HepG2 (cell line): ENCODE results near the gene ADGRG1. TPM values are rescaled to one million over a fixed set of nuclear protein-coding genes. Genes with fewer than 3 reads are reported as not detected.

ENCODE experiments used
- ATAC-seq: fragments of 200-7000 bp; cut with Tn5 transposase; 3 replicates; pipeline ENCODE4 v1.9.1; 2020; ENCODE audit warnings: mild to moderate bottlenecking, moderate library complexity
- BruUV-seq: library from RNA; stranded (reverse); fragments of 400-500 nt; replicated peaks from 2 replicates; lab custom pipeline; 2021; lab: Mats Ljungman, UMichigan
- CTCF ChIA-PET: fragments of 300-600 bp; formaldehyde crosslinking; extraction: SDS; loops from one replicate; lab custom pipeline; 2021; ENCODE audit warnings: low total read pairs, inconsistent platforms, low intra/inter-chr PET ratio; lab: Yijun Ruan, JAX
- POLR2A ChIA-PET: fragments of 350-600 bp; sonication (Branson Sonifier 250); formaldehyde crosslinking; loops from one replicate; lab custom pipeline; 2020; ENCODE audit warnings: antibody characterized with exemption, inconsistent platforms; lab: Yijun Ruan, JAX
- DNase-seq: peaks from one replicate; pipeline ENCODE4 v3.0.0-alpha.2; 2015; ENCODE audit warnings: low spot score
- FAIRE-seq: peaks from 3 replicates; lab custom pipeline; 2011; peaks lifted over from hg19 to GRCh38; lab: Jason Lieb, UNC
- H2AFZ ChIP-seq: one replicate; pipeline ENCODE4 v1.6.1; 2011; ENCODE audit warnings: low read length, inconsistent platforms
- H3K27ac ChIP-seq: fragments of 300-600 bp; 3 replicates; pipeline ENCODE4 v1.8.0; 2011; ENCODE audit warnings: mixed run types, mild to moderate bottlenecking, mixed read lengths, low read length, inconsistent platforms; ENCODE audit not compliant: insufficient read depth; ENCODE audit errors: extremely low read length
- H3K27me3 ChIP-seq, 2 experiments: fragments of 200-600 bp in 1 of 2; 2 replicates in 1 of 2; 3 replicates in 1 of 2; pipeline versions ENCODE4 v1.6.0 to v1.8.0; 2011; ENCODE audit warnings: low read length in 2 of 2, mild to moderate bottlenecking in 2 of 2, moderate library complexity in 2 of 2, inconsistent platforms in 1 of 2; ENCODE audit not compliant: insufficient read depth in 2 of 2, control insufficient read depth in 1 of 2
- H3K36me3 ChIP-seq, 2 experiments: fragments of 200-600 bp in 1 of 2; replicated peaks in 1 of 2; 2 replicates in 1 of 2; 3 replicates in 1 of 2; pipeline versions ENCODE4 v1.5.1 to v1.8.0; 2011; ENCODE audit warnings: low read length in 2 of 2, inconsistent platforms in 1 of 2; ENCODE audit not compliant: insufficient read depth in 2 of 2, control insufficient read depth in 1 of 2
- H3K4me1 ChIP-seq: 2 replicates; pipeline ENCODE4 v1.5.1; 2012; ENCODE audit warnings: low read length, inconsistent platforms; ENCODE audit not compliant: insufficient read depth
- H3K4me2 ChIP-seq: 2 replicates; pipeline ENCODE4 v1.6.0; 2011; ENCODE audit warnings: low read depth, low read length, inconsistent platforms
- H3K4me3 ChIP-seq, 3 experiments: fragments of 200-600 bp in 1 of 3; sonication (generic), shearing (Covaris generic) in 1 of 3; replicated peaks in 1 of 3; 2 replicates each; pipeline ENCODE4 v1.5.1; 2011 to 2016; ENCODE audit warnings: low read length in 3 of 3, inconsistent platforms in 2 of 3, low read depth in 2 of 3, mild to moderate bottlenecking in 2 of 3, control low read depth in 1 of 3, mixed read lengths in 1 of 3; ENCODE audit not compliant: insufficient read depth in 1 of 3
- H3K79me2 ChIP-seq: one replicate; pipeline ENCODE4 v1.6.1; 2011; ENCODE audit warnings: low read length, inconsistent platforms; ENCODE audit not compliant: insufficient read depth
- H3K9ac ChIP-seq: 2 replicates; pipeline ENCODE4 v1.6.0; 2011; ENCODE audit warnings: mild to moderate bottlenecking, low read depth, low read length, inconsistent platforms; ENCODE audit not compliant: insufficient read depth
- H3K9me3 ChIP-seq: 2 replicates; pipeline ENCODE4 v1.5.1; 2012; ENCODE audit warnings: mild to moderate bottlenecking, low read length
- H4K20me1 ChIP-seq: 2 replicates; pipeline ENCODE4 v1.6.0; 2011; ENCODE audit warnings: inconsistent platforms, mild to moderate bottlenecking, low read length, moderate library complexity; ENCODE audit not compliant: insufficient read depth
- HDAC1 ChIP-seq: sonication (generic); formaldehyde crosslinking; IDR thresholded peaks from 2 replicates; pipeline ENCODE4 v1.5.1; 2020; ENCODE audit warnings: mild to moderate bottlenecking, missing genetic modification reagents
- KLF16 ChIP-seq, 2 experiments: sonication (generic) in 1 of 2; formaldehyde crosslinking in 1 of 2; IDR thresholded peaks; 2 replicates each; pipeline versions ENCODE4 v1.6.1 to v1.8.0; 2016 to 2023; ENCODE audit warnings: missing genetic modification reagents in 2 of 2, missing compliant biosample characterization in 1 of 2
- MYNN ChIP-seq: sonication (generic); formaldehyde crosslinking; IDR thresholded peaks from 2 replicates; pipeline ENCODE4 v1.4.0; 2020; ENCODE audit warnings: mild to moderate bottlenecking, low read depth, missing genetic modification reagents
- ZNF468 ChIP-seq: sonication (generic); formaldehyde crosslinking; IDR thresholded peaks from 2 replicates; pipeline ENCODE4 v1.8.0; 2022; ENCODE audit warnings: mild to moderate bottlenecking, moderate library complexity, missing genetic modification reagents
- ZNF562 ChIP-seq: sonication (generic); formaldehyde crosslinking; IDR thresholded peaks from 2 replicates; pipeline ENCODE4 v1.8.0; 2022; ENCODE audit warnings: missing genetic modification reagents, borderline replicate concordance
- ZNF746 ChIP-seq: sonication (generic); formaldehyde crosslinking; IDR thresholded peaks from 2 replicates; pipeline ENCODE4 v1.8.0; 2022; ENCODE audit warnings: mild to moderate bottlenecking, missing genetic modification reagents
- WGBS: methylation state at CpG from one replicate; pipeline ENCODE4 v1.1.6; 2017; ENCODE audit warnings: low lambda C conversion rate; 5-methylcytosine and 5-hydroxymethylcytosine counted together
- in situ Hi-C: cut with HindIII; loops from 2 replicates; pipeline ENCODE4 v1.10.0; 2017; ENCODE audit warnings: low pct_unique_long_range_greater_than_20kb; ENCODE audit not compliant: extremely low pct_ligation_motif_present
- intact Hi-C: fragments of 100-400 bp; cut with micrococcal nuclease; formaldehyde crosslinking; loops from one replicate; pipeline ENCODE4 v1.10.0; 2022; ENCODE audit not compliant: unreplicated experiment
- polyA plus RNA-seq, 8 experiments: library from polyadenylated mRNA; depleted of rRNA in 3 of 8; stranded (reverse) in 7 of 8; unstranded in 1 of 8; fragments of >200 nt; fragmentation: Illumina TruSeq in 4 of 8; extraction: Trizol in 4 of 8; gene quantifications; 2 replicates each; pipeline versions ENCODE4 v1.2.1 to v1.2.3, GENCODE V29; 2011 to 2016; ENCODE audit warnings: low read depth in 4 of 8, missing spikeins in 1 of 8, mixed read lengths in 1 of 8; ENCODE audit not compliant: insufficient read depth in 1 of 8
- total RNA-seq, 5 experiments: library from RNA; depleted of rRNA; stranded (reverse); fragments of >200 nt; fragmentation: Illumina TruSeq; extraction: Trizol; gene quantifications; 2 replicates each; pipeline ENCODE4 v1.2.3, GENCODE V29; 2016; ENCODE audit warnings: low read depth in 1 of 5
- TF ChIP-seq, protein P1 (sequence below): sonication (generic); formaldehyde crosslinking; IDR thresholded peaks from 2 replicates; pipeline ENCODE4 v1.4.0; 2020; ENCODE audit warnings: missing genetic modification reagents, mild to moderate bottlenecking, borderline replicate concordance
- TF ChIP-seq, protein P2 (sequence below): sonication (generic); formaldehyde crosslinking; IDR thresholded peaks from 2 replicates; pipeline ENCODE4 v1.9.0; 2021; ENCODE audit warnings: missing genetic modification reagents, borderline replicate concordance
- TF ChIP-seq, protein P3 (sequence below): sonication (generic); formaldehyde crosslinking; IDR thresholded peaks from 2 replicates; pipeline ENCODE4 v1.5.0; 2020; ENCODE audit warnings: missing genetic modification reagents, mild to moderate bottlenecking, borderline replicate concordance
- TF ChIP-seq, protein P4 (sequence below): sonication (generic); formaldehyde crosslinking; IDR thresholded peaks from 2 replicates; pipeline ENCODE4 v1.5.0; 2020; ENCODE audit warnings: mild to moderate bottlenecking, missing genetic modification reagents
- TF ChIP-seq, protein P5 (sequence below): sonication (generic); formaldehyde crosslinking; IDR thresholded peaks from 2 replicates; pipeline ENCODE4 v1.9.0; 2021; ENCODE audit warnings: missing genetic modification reagents, borderline replicate concordance

The ADGRG1 gene
- total and polyA plus RNA-seq, 2 of the 13 experiments (the other 11 are each of a cell fraction or from before 2014, with no cell fraction given) = 2.7 to 5.9 TPM

DNA sequence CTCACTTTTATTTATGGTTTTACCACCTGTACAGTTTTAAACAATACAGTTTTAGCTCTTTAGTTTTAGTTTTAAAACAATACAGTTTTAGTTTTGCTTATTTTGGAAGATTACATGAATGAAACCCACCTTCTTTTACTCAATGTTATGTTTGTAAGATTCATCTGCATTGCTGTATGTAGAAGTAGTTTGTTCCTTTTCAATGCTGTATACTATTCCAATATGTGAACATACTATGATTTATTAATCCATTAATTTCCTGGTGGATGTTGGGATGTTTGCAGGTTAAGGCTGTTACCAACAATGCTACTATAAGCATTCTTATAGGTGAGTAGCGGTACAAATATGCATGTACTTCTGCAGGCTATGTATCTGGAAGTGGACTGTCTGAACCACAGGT, 34.4 kb upstream of the ADGRG1 start (continued):
- TF ChIP-seq, protein P1, sequence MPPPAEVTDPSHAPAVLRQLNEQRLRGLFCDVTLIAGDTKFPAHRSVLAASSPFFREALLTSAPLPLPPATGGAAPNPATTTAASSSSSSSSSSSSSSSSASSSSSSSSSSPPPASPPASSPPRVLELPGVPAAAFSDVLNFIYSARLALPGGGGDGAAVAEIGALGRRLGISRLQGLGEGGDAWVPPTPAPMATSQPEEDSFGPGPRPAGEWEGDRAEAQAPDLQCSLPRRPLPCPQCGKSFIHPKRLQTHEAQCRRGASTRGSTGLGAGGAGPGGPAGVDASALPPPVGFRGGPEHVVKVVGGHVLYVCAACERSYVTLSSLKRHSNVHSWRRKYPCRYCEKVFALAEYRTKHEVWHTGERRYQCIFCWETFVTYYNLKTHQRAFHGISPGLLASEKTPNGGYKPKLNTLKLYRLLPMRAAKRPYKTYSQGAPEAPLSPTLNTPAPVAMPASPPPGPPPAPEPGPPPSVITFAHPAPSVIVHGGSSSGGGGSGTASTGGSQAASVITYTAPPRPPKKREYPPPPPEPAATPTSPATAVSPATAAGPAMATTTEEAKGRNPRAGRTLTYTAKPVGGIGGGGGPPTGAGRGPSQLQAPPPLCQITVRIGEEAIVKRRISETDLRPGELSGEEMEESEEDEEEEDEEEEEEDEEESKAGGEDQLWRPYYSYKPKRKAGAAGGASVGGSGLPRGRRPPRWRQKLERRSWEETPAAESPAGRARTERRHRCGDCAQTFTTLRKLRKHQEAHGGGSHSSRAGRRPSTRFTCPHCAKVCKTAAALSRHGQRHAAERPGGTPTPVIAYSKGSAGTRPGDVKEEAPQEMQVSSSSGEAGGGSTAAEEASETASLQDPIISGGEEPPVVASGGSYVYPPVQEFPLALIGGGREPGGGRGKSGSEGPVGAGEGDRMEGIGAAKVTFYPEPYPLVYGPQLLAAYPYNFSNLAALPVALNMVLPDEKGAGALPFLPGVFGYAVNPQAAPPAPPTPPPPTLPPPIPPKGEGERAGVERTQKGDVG (CRISPR knock-in tag) = no peak
- TF ChIP-seq MYNN (no peak), HDAC1 (CRISPR knock-in tag) (no peak)
- TF ChIP-seq, protein P2, sequence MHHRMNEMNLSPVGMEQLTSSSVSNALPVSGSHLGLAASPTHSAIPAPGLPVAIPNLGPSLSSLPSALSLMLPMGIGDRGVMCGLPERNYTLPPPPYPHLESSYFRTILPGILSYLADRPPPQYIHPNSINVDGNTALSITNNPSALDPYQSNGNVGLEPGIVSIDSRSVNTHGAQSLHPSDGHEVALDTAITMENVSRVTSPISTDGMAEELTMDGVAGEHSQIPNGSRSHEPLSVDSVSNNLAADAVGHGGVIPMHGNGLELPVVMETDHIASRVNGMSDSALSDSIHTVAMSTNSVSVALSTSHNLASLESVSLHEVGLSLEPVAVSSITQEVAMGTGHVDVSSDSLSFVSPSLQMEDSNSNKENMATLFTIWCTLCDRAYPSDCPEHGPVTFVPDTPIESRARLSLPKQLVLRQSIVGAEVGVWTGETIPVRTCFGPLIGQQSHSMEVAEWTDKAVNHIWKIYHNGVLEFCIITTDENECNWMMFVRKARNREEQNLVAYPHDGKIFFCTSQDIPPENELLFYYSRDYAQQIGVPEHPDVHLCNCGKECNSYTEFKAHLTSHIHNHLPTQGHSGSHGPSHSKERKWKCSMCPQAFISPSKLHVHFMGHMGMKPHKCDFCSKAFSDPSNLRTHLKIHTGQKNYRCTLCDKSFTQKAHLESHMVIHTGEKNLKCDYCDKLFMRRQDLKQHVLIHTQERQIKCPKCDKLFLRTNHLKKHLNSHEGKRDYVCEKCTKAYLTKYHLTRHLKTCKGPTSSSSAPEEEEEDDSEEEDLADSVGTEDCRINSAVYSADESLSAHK (CRISPR knock-in tag) = no peak

DNA sequence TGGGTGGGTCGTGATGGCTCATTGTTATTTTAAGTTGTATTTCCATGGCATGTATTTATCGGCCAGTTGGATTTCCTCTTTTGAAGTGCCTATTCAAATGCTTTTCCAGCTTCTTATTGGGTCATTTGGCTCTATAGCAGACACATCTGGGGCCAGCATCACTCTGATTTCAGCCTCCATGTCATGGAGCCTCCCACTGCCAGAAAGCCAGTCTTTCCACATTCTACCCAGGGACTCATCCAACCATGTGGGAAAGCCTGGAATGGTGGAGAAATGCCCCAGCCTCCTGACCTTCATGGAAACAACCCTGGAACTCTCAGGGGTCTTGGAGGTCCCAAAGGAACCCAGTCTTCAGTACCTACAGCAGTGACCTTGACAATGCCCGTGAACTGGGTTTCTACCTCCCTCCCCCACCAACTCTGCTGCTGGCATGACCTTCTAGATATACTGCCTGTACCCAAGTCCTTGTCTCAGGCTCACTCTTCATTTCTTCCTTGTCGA, 33.8 kb upstream of the ADGRG1 start:
- in situ Hi-C loops (no loop called here), intact Hi-C loops (loop anchor here (5.0 kb wide), 1 partner anchor 143 kb away; the partner anchor contains the start of gene KATNB1)
- no peaks in the 10 kb centered on the region for H3K9me3 ChIP-seq
- no peaks in the 10 kb centered on the region for H3K36me3 ChIP-seq
- POLR2A ChIA-PET = no interaction called here
- H2AFZ ChIP-seq = no peak overlapping the region
- CTCF ChIA-PET = interaction anchor here (17.5 kb wide), 1 partner anchor 55 kb away, joined by 571 read pairs; no protein-coding TSS in a partner anchor
- no peak overlapping the region for H3K27ac ChIP-seq
- H3K4me1 ChIP-seq = peaks cover 9% of the 10 kb centered on the region; the same call in 1 of the 2 replicates
- no peak for FAIRE-seq
- H3K27me3 ChIP-seq = no peaks in the 10 kb centered on the region; a peak in 1 of 5 replicates
- H3K4me3 ChIP-seq = no peak overlapping the region
- no TSS peak for BruUV-seq
- ATAC-seq = no peak
- no peak for DNase-seq
- 69% methylated on average over 4 of the region's 4 CpGs for WGBS
- no peaks in the 10 kb centered on the region for H3K79me2 ChIP-seq
- H3K4me2 ChIP-seq = no peak overlapping the region
- H4K20me1 ChIP-seq = no peaks in the 10 kb centered on the region
- H3K9ac ChIP-seq = no peak overlapping the region
- TF ChIP-seq KLF16 (CRISPR knock-in tag; IDR thresholded peaks at IDR 0.05) = no peak
- no peak for TF ChIP-seq ZNF562
- no peak for TF ChIP-seq ZNF468 (CRISPR knock-in tag)
- TF ChIP-seq, protein P3, sequence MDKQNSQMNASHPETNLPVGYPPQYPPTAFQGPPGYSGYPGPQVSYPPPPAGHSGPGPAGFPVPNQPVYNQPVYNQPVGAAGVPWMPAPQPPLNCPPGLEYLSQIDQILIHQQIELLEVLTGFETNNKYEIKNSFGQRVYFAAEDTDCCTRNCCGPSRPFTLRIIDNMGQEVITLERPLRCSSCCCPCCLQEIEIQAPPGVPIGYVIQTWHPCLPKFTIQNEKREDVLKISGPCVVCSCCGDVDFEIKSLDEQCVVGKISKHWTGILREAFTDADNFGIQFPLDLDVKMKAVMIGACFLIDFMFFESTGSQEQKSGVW (CRISPR knock-in tag) = no peak
- TF ChIP-seq, protein P4, sequence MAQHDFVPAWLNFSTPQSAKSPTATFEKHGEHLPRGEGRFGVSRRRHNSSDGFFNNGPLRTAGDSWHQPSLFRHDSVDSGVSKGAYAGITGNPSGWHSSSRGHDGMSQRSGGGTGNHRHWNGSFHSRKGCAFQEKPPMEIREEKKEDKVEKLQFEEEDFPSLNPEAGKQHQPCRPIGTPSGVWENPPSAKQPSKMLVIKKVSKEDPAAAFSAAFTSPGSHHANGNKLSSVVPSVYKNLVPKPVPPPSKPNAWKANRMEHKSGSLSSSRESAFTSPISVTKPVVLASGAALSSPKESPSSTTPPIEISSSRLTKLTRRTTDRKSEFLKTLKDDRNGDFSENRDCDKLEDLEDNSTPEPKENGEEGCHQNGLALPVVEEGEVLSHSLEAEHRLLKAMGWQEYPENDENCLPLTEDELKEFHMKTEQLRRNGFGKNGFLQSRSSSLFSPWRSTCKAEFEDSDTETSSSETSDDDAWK (CRISPR knock-in tag) = no peak
- TF ChIP-seq, protein P5, sequence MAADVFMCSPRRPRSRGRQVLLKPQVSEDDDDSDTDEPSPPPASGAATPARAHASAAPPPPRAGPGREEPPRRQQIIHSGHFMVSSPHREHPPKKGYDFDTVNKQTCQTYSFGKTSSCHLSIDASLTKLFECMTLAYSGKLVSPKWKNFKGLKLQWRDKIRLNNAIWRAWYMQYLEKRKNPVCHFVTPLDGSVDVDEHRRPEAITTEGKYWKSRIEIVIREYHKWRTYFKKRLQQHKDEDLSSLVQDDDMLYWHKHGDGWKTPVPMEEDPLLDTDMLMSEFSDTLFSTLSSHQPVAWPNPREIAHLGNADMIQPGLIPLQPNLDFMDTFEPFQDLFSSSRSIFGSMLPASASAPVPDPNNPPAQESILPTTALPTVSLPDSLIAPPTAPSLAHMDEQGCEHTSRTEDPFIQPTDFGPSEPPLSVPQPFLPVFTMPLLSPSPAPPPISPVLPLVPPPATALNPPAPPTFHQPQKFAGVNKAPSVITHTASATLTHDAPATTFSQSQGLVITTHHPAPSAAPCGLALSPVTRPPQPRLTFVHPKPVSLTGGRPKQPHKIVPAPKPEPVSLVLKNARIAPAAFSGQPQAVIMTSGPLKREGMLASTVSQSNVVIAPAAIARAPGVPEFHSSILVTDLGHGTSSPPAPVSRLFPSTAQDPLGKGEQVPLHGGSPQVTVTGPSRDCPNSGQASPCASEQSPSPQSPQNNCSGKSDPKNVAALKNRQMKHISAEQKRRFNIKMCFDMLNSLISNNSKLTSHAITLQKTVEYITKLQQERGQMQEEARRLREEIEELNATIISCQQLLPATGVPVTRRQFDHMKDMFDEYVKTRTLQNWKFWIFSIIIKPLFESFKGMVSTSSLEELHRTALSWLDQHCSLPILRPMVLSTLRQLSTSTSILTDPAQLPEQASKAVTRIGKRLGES (CRISPR knock-in tag) = no peak
- TF ChIP-seq ZNF746 (CRISPR knock-in tag) = no peak
